HepG2 (cell line): ENCODE data around the gene CTCF. TPM values are rescaled to one million over a fixed set of nuclear protein-coding genes. Genes with fewer than 3 reads are reported as not detected.
A peak's percentile ranks its signal among the peaks of the same experiment; 100 is the strongest.

Experiments
- ATAC-seq: fragments of 200-7000 bp; cut with Tn5 transposase; 3 replicates; pipeline ENCODE4 v1.9.1; 2020; ENCODE audit warnings: mild to moderate bottlenecking, moderate library complexity
- BruUV-seq: library from RNA; stranded (reverse); fragments of 400-500 nt; replicated peaks from 2 replicates; lab custom pipeline; 2021; lab: Mats Ljungman, UMichigan
- CTCF ChIA-PET: fragments of 300-600 bp; formaldehyde crosslinking; extraction: SDS; loops from one replicate; lab custom pipeline; 2021; ENCODE audit warnings: low total read pairs, inconsistent platforms, low intra/inter-chr PET ratio; lab: Yijun Ruan, JAX
- POLR2A ChIA-PET: fragments of 350-600 bp; sonication (Branson Sonifier 250); formaldehyde crosslinking; loops from one replicate; lab custom pipeline; 2020; ENCODE audit warnings: antibody characterized with exemption, inconsistent platforms; lab: Yijun Ruan, JAX
- DNase-seq: peaks from one replicate; pipeline ENCODE4 v3.0.0-alpha.2; 2015; ENCODE audit warnings: low spot score
- FAIRE-seq: peaks from 3 replicates; lab custom pipeline; 2011; peaks lifted over from hg19 to GRCh38; lab: Jason Lieb, UNC
- H2AFZ ChIP-seq: one replicate; pipeline ENCODE4 v1.6.1; 2011; ENCODE audit warnings: low read length, inconsistent platforms
- H3K27ac ChIP-seq: fragments of 300-600 bp; 3 replicates; pipeline ENCODE4 v1.8.0; 2011; ENCODE audit warnings: mixed run types, mild to moderate bottlenecking, mixed read lengths, low read length, inconsistent platforms; ENCODE audit not compliant: insufficient read depth; ENCODE audit errors: extremely low read length
- H3K27me3 ChIP-seq, 2 experiments: fragments of 200-600 bp in 1 of 2; 2 replicates in 1 of 2; 3 replicates in 1 of 2; pipeline versions ENCODE4 v1.6.0 to v1.8.0; 2011; ENCODE audit warnings: low read length in 2 of 2, mild to moderate bottlenecking in 2 of 2, moderate library complexity in 2 of 2, inconsistent platforms in 1 of 2; ENCODE audit not compliant: insufficient read depth in 2 of 2, control insufficient read depth in 1 of 2
- H3K36me3 ChIP-seq, 2 experiments: fragments of 200-600 bp in 1 of 2; replicated peaks in 1 of 2; 2 replicates in 1 of 2; 3 replicates in 1 of 2; pipeline versions ENCODE4 v1.5.1 to v1.8.0; 2011; ENCODE audit warnings: low read length in 2 of 2, inconsistent platforms in 1 of 2; ENCODE audit not compliant: insufficient read depth in 2 of 2, control insufficient read depth in 1 of 2
- H3K4me1 ChIP-seq: 2 replicates; pipeline ENCODE4 v1.5.1; 2012; ENCODE audit warnings: low read length, inconsistent platforms; ENCODE audit not compliant: insufficient read depth
- H3K4me2 ChIP-seq: 2 replicates; pipeline ENCODE4 v1.6.0; 2011; ENCODE audit warnings: low read depth, low read length, inconsistent platforms
- H3K4me3 ChIP-seq, 3 experiments: fragments of 200-600 bp in 1 of 3; sonication (generic), shearing (Covaris generic) in 1 of 3; replicated peaks in 1 of 3; 2 replicates each; pipeline ENCODE4 v1.5.1; 2011 to 2016; ENCODE audit warnings: low read length in 3 of 3, inconsistent platforms in 2 of 3, low read depth in 2 of 3, mild to moderate bottlenecking in 2 of 3, control low read depth in 1 of 3, mixed read lengths in 1 of 3; ENCODE audit not compliant: insufficient read depth in 1 of 3
- H3K79me2 ChIP-seq: one replicate; pipeline ENCODE4 v1.6.1; 2011; ENCODE audit warnings: low read length, inconsistent platforms; ENCODE audit not compliant: insufficient read depth
- H3K9ac ChIP-seq: 2 replicates; pipeline ENCODE4 v1.6.0; 2011; ENCODE audit warnings: mild to moderate bottlenecking, low read depth, low read length, inconsistent platforms; ENCODE audit not compliant: insufficient read depth
- H3K9me3 ChIP-seq: 2 replicates; pipeline ENCODE4 v1.5.1; 2012; ENCODE audit warnings: mild to moderate bottlenecking, low read length
- H4K20me1 ChIP-seq: 2 replicates; pipeline ENCODE4 v1.6.0; 2011; ENCODE audit warnings: inconsistent platforms, mild to moderate bottlenecking, low read length, moderate library complexity; ENCODE audit not compliant: insufficient read depth
- CHD4 ChIP-seq: fragments of 200-600 bp; sonication (generic); IDR thresholded peaks from 2 replicates; pipeline ENCODE4 v1.7.0; 2017; ENCODE audit warnings: mild to moderate bottlenecking, low read length, borderline replicate concordance
- DPF2 ChIP-seq: sonication (generic); formaldehyde crosslinking; IDR thresholded peaks from 2 replicates; pipeline ENCODE4 v1.4.0; 2020; ENCODE audit warnings: mild to moderate bottlenecking, low read depth, missing genetic modification reagents, borderline replicate concordance
- ETV6 ChIP-seq: sonication (generic); formaldehyde crosslinking; conservative IDR thresholded peaks from 2 replicates; pipeline ENCODE4 v1.4.0; 2020; ENCODE audit warnings: missing genetic modification reagents
- FOXA1 ChIP-seq, 2 experiments: fragments of 450-650 bp in 1 of 2; sonication (generic) in 1 of 2; formaldehyde crosslinking in 1 of 2; IDR thresholded peaks; 2 replicates each; pipeline versions ENCODE4 v1.4.0 to v1.6.1; 2016 to 2020; ENCODE audit warnings: missing genetic modification reagents in 1 of 2
- GLI4 ChIP-seq: sonication (generic); formaldehyde crosslinking; IDR thresholded peaks from 2 replicates; pipeline ENCODE4 v1.5.1; 2020; ENCODE audit warnings: missing genetic modification reagents, mild to moderate bottlenecking, moderate library complexity, borderline replicate concordance
- IRF9 ChIP-seq: sonication (generic); formaldehyde crosslinking; IDR thresholded peaks from 2 replicates; pipeline ENCODE4 v1.8.0; 2022; ENCODE audit warnings: missing genetic modification reagents, mild to moderate bottlenecking, borderline replicate concordance
- MED1 ChIP-seq: sonication (generic); formaldehyde crosslinking; IDR thresholded peaks from 2 replicates; pipeline ENCODE4 v1.4.0; 2020; ENCODE audit warnings: missing genetic modification reagents
- NFE2 ChIP-seq: sonication (generic); formaldehyde crosslinking; IDR thresholded peaks from 2 replicates; pipeline ENCODE4 v1.4.0; 2020; ENCODE audit warnings: missing genetic modification reagents
- PRDM4 ChIP-seq: sonication (generic); formaldehyde crosslinking; IDR thresholded peaks from 2 replicates; pipeline ENCODE4 v1.9.0; 2021; ENCODE audit warnings: missing genetic modification reagents, borderline replicate concordance
- RNF2 ChIP-seq: fragments of 450-650 bp; conservative IDR thresholded peaks from 2 replicates; pipeline ENCODE4 v1.6.1; 2016; ENCODE audit warnings: low read depth
- SATB2 ChIP-seq: sonication (generic); formaldehyde crosslinking; IDR thresholded peaks from 2 replicates; pipeline ENCODE4 v1.5.0; 2020; ENCODE audit warnings: missing genetic modification reagents
- SRF ChIP-seq: IDR thresholded peaks from 2 replicates; pipeline ENCODE4 v1.6.1; 2011; ENCODE audit warnings: mild to moderate bottlenecking, low read depth, low read length, moderate library complexity
- ZFP36L2 ChIP-seq: sonication (generic); formaldehyde crosslinking; IDR thresholded peaks from 2 replicates; pipeline ENCODE4 v1.4.0; 2020; ENCODE audit warnings: missing genetic modification reagents
- ZKSCAN8 ChIP-seq: IDR thresholded peaks from 2 replicates; pipeline ENCODE4 v1.6.1; 2016; ENCODE audit warnings: borderline replicate concordance, missing genetic modification reagents, missing compliant biosample characterization
- ZNF207 ChIP-seq: fragments of 450-650 bp; IDR thresholded peaks from 2 replicates; pipeline ENCODE4 v1.6.1; 2016; ENCODE audit warnings: antibody characterized with exemption, borderline replicate concordance
- ZNF282 ChIP-seq: fragments of 450-650 bp; IDR thresholded peaks from 2 replicates; pipeline ENCODE4 v1.6.1; 2018; ENCODE audit not compliant: partially characterized antibody
- ZNF33B ChIP-seq: sonication (generic); formaldehyde crosslinking; IDR thresholded peaks from 2 replicates; pipeline ENCODE4 v1.5.1; 2020; ENCODE audit warnings: mild to moderate bottlenecking, missing genetic modification reagents
- ZNF556 ChIP-seq: sonication (generic); formaldehyde crosslinking; IDR thresholded peaks from 2 replicates; pipeline ENCODE4 v1.4.0; 2020; ENCODE audit warnings: mild to moderate bottlenecking, missing genetic modification reagents, borderline replicate concordance
- ZNF724P ChIP-seq: sonication (generic); formaldehyde crosslinking; IDR thresholded peaks from 2 replicates; pipeline ENCODE4 v1.8.0; 2022; ENCODE audit warnings: missing genetic modification reagents, borderline replicate concordance
- ZNF781 ChIP-seq: sonication (generic); formaldehyde crosslinking; IDR thresholded peaks from 2 replicates; pipeline ENCODE4 v1.5.1; 2020; ENCODE audit warnings: borderline replicate concordance, mild to moderate bottlenecking, missing genetic modification reagents; ENCODE audit errors: not compliant biosample characterization
- WGBS: methylation state at CpG from one replicate; pipeline ENCODE4 v1.1.6; 2017; ENCODE audit warnings: low lambda C conversion rate; 5-methylcytosine and 5-hydroxymethylcytosine counted together
- in situ Hi-C: cut with HindIII; loops from 2 replicates; pipeline ENCODE4 v1.10.0; 2017; ENCODE audit warnings: low pct_unique_long_range_greater_than_20kb; ENCODE audit not compliant: extremely low pct_ligation_motif_present
- intact Hi-C: fragments of 100-400 bp; cut with micrococcal nuclease; formaldehyde crosslinking; loops from one replicate; pipeline ENCODE4 v1.10.0; 2022; ENCODE audit not compliant: unreplicated experiment
- polyA plus RNA-seq, 8 experiments: library from polyadenylated mRNA; depleted of rRNA in 3 of 8; stranded (reverse) in 7 of 8; unstranded in 1 of 8; fragments of >200 nt; fragmentation: Illumina TruSeq in 4 of 8; extraction: Trizol in 4 of 8; gene quantifications; 2 replicates each; pipeline versions ENCODE4 v1.2.1 to v1.2.3, GENCODE V29; 2011 to 2016; ENCODE audit warnings: low read depth in 4 of 8, missing spikeins in 1 of 8, mixed read lengths in 1 of 8; ENCODE audit not compliant: insufficient read depth in 1 of 8
- total RNA-seq, 5 experiments: library from RNA; depleted of rRNA; stranded (reverse); fragments of >200 nt; fragmentation: Illumina TruSeq; extraction: Trizol; gene quantifications; 2 replicates each; pipeline ENCODE4 v1.2.3, GENCODE V29; 2016; ENCODE audit warnings: low read depth in 1 of 5

The CTCF gene
- total and polyA plus RNA-seq, 2 of the 13 experiments (the other 11 are each of a cell fraction or from before 2014, with no cell fraction given), result 19.5 to 37.5 TPM

- Histone ChIP-seq H3K9ac (peak within 1 kb of the TSS; percentile 76), H3K4me2 (peak within 1 kb of the TSS; percentile 98), H3K27me3 (no peaks in the 10 kb centered on the region; a peak in 1 of 5 replicates), H3K4me1 (peaks cover 38% of the 10 kb centered on the region), H3K36me3 (peaks cover 0 to 3% of the 10 kb centered on the region in 2 experiments; a peak in 1 of 5 replicates), H3K9me3 (no peaks in the 10 kb centered on the region), H3K79me2 (no peaks in the 10 kb centered on the region), H2AFZ (no peak within 1 kb of the TSS), H3K27ac (peak within 1 kb of the TSS; percentile 67), H3K4me3 (peak within 1 kb of the TSS; percentile 77 to 96 (median 88)), H4K20me1 (no peaks in the 10 kb centered on the region)
- CTCF ChIA-PET, result interaction anchor here (1.1 to 4.2 kb wide), 8 partner anchors 14 to 173 kb away, joined by 3 to 118 read pairs (median 8); partner anchors contain the start of genes CARMIL2 and CTCF
- POLR2A ChIA-PET, result interaction anchor here (0.9 to 3.8 kb wide), 12 partner anchors 16 to 186 kb away, joined by 4 to 28 read pairs (median 5); partner anchors contain the start of genes ATP6V0D1, CTCF, GFOD2 and NUTF2
- BruUV-seq, result TSS peak; percentile 48
- WGBS, result 7% methylated on average over 13 of the region's 78 CpGs
- intact Hi-C loops, result no loop called here
- ATAC-seq (peak; percentile 71), FAIRE-seq (peak; percentile 30), DNase-seq (peak; percentile 83)
- in situ Hi-C loops, result loop anchor here (5.0 to 10.0 kb wide), 2 partner anchors 140 to 268 kb away; partner anchors contain the start of genes CTRL, PSMB10, RANBP10 and TSNAXIP1
- no peak for TF ChIP-seq RNF2
- peak; percentile 75 for TF ChIP-seq SATB2 (CRISPR knock-in tag)
- TF ChIP-seq GLI4, result no peak
- TF ChIP-seq SRF, result no peak
- peak; percentile 6; the same call in 1 of the 2 replicates for TF ChIP-seq ETV6 (CRISPR knock-in tag)
- TF ChIP-seq PRDM4 (CRISPR knock-in tag), result peak; percentile 27; the same call in 1 of the 2 replicates
- peak; percentile 4; the same call in 1 of the 2 replicates for TF ChIP-seq ZNF724P (CRISPR knock-in tag)
- TF ChIP-seq MED1 (CRISPR knock-in tag), result no peak; the same call in 1 of the 2 replicates
- TF ChIP-seq ZNF556 (CRISPR knock-in tag), result no peak
- no peak for TF ChIP-seq ZNF33B (CRISPR knock-in tag)
- no peak for TF ChIP-seq NFE2 (CRISPR knock-in tag)
- TF ChIP-seq ZFP36L2, result no peak
- TF ChIP-seq FOXA1 (IDR thresholded peaks at IDR 0.05), result no peak
- no peak for TF ChIP-seq FOXA1 (CRISPR knock-in tag; IDR thresholded peaks at IDR 0.05)
- no peak for TF ChIP-seq ZNF781 (CRISPR knock-in tag)
- no peak for TF ChIP-seq CHD4
- no peak for TF ChIP-seq ZNF207
- no peak for TF ChIP-seq DPF2
- peak; percentile 69; the same call in 1 of the 2 replicates for TF ChIP-seq IRF9 (CRISPR knock-in tag)
- TF ChIP-seq ZKSCAN8 (CRISPR knock-in tag), result no peak
- TF ChIP-seq ZNF282, result no peak
Observed at GRCh38 chr16:67666559-67667452, 104.5 kb downstream of the CTCF start, which contains the start of the genes C16orf86 and ENKD1. Gene C16orf86, plus strand, starts transcription at chr16:67666814. Its CDS starts 157 bp downstream, at chr16:67666971. Gene ENKD1, minus strand, starts transcription at chr16:67666750. Its CDS starts 308 bp downstream, at chr16:67666442.
